GM19025 (cell line): ENCODE measurements around the gene NMB.
"Not testable (repeated sequence)": the region's sequence is repeated elsewhere in the genome, so short reads cannot be mapped to it uniquely, and the experiment has no call there.

ENCODE experiments used
- ATAC-seq: cut with Tn5 transposase; IDR thresholded peaks from one replicate; pipeline ENCODE4 v1.9.1; 2021; ENCODE audit warnings: mild to moderate bottlenecking, low read depth, moderate library complexity; ENCODE audit not compliant: unreplicated experiment

The NMB gene, protein sequence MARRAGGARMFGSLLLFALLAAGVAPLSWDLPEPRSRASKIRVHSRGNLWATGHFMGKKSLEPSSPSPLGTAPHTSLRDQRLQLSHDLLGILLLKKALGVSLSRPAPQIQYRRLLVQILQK

DNA sequence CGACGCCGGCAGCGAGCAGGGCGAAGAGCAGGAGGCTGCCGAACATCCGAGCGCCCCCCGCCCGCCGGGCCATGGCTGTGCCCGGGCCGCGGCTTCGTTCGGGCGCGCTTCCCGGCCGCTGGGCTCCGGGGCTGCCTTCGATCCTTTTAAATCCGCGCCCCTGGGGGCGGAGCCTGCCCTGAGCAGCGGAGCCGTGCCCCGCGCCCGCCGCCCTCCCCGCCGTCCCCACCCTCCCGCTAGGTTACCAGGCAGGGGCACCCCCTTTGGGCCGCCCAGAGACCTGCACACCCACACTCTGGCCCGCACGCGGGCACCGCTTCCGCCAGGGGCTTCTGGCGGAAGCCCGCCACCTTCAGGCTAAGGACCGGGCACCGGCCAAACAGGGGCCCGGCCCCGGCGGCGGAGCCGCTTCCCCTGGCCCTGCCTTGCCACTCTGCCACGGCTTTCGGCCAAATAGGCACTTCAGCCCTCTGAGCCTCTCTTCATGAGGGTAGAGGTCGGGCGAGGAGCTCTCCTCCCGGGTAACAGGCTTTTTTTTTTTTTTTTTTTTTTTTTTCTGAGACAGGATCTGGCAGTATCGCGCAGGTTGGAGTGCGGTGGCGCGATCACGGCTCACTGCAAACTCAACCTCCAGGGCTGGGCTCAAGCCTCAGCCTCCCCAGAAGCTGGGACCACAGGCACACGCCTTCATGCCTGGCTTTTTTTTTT is at the start of gene NMB:
NMB (minus strand) TSS at position 120 of the 708 bp plus-strand sequence; CDS start at position 73, 47 bp downstream.
- peak; percentile 68 for ATAC-seq

DNA sequence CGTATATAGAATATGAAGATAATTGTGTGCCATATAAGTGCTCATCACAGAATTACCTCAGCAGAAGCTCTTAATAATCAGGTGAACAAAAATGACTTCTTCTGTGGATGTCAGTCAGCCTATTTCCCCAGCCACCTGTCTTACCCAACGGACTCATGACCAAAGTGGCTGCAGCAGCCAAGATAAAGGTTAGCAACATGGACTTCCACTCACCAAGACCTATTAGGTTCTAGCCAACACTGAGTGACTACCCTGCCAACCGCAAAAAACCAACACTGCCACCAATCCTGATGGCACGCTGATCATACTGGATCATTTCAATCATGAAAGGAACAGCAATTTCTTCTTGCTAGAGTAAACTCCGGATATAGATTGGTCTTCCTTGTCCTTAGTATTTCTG is 45.8 kb upstream of the NMB start:
- ATAC-seq = no peak

DNA sequence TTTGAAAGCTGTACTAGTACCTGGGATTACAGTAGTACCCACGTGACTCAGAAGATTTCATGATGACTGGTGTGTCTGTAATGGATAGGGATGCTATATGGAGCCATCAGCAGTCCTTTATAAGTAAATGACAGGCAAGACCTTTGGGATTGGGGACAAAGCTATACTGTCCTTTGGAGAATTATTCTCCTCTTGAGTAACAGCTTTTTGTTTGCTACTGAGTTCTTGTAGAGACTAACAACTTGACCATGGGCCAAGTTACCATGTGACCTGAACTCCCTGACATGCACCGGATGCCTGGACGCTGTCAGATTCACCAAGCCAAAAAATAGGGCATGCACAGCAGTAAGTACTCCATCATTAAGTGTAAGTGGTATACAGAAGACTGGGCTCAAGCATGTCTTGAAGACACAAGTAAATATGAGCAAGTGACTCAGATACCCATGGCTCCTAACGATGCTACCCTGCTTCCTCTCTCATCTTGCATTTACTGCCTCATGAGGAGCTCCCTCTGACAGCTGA is 45.0 kb upstream of the NMB start:
- no peak for ATAC-seq

DNA sequence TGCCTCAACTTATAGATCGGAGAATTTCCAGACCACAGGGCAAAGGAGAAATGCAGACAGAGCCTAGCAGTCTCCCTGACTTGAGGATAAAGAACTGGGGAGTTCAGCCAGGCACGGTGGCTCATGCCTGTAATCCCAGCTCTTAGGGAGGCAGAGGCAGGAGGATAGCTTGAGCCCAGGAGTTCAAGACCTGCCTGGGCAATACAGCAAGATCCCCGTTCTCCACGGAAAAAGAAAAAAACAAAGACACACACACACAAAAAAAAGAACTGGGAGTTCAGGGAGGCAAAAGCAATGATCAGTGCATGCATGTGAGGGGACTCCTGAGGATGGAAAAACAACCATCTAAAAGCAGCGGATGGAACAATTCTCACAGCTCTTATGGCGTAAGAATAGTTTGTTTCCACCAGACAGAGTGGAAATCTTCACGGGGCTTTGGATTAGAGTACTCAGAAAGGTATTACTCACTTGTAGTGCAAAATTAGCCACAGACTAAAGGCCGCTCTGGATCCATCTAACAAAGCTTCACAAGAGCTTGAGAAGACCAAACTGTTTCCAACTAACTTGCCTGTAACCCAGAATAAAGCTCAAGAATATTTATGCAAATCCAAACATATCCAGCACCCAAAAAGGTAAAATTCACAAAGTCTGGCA is 41.7 kb upstream of the NMB start:
- ATAC-seq = no peak

DNA sequence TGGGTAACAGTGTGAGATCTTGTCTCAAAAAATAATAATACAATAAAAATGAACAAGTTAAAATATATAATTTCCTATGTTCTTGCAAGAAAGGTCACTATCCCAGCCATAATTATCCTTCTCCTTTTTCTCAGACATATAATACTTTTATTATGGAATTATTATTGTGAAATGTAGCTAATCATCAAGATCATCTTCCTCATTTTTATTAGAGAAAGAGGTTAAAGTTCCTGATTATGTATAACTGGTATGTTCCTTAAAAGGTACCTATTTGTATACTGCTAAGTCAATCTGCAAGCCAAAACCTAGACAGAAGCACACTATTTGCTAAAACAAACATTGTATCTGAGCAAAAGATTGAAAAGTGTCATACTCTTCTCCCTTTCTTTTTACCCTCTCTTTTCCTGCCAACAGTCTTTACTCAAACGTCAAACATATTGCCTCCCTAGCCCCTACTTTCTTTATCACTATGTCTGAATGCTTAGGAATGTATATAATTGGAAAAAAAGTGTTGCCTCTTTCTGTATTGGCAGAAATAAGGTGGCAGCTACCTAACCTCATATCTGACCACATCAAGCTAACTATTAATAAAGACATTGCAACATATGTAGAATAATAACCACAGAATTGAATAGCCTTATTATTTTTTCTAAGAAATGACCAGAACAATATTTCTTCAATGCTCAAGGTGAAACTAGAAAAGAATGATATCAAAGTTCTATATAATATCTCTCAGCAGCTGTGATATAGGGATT is 39.4 kb upstream of the NMB start:
- ATAC-seq = no peak

DNA sequence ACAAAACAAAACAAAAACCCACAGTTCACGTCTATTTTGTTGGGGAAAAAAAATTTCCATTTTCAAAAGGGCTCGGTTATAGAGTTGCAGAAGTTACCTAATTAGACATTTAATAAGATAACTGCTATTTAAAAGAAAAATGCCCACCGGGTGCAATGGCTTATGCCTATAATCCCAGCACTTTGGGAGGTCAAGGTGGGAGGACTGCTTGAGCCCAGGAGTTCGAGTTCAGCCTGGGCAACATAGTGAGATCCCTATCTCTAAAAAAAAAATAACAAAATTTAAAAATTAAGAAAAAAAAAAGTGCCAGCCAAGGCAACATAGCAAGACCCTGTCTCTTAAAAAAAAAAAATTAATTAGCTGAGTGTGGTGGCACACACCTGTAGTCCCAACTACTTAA is 38.8 kb upstream of the NMB start:
- no peak for ATAC-seq

DNA sequence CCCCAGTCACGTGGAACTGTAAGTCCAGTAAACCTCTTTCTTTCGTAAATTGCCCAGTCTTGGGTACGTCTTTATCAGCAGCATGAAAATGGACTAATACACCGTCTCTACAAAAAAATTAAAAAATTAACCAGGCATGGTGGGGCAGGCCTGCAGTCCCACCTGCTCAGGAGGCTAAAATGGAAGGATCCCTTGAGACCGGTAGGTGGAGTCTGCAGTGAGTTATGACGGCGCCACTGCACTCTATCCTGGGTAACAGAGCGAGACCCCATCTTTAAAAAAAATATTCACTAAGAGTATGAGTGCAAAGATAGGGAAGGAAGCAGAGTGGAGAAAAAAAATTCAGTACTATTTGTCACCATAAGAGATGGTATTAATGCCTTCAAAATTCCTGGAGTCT is 32.3 kb upstream of the NMB start:
- no peak for ATAC-seq

DNA sequence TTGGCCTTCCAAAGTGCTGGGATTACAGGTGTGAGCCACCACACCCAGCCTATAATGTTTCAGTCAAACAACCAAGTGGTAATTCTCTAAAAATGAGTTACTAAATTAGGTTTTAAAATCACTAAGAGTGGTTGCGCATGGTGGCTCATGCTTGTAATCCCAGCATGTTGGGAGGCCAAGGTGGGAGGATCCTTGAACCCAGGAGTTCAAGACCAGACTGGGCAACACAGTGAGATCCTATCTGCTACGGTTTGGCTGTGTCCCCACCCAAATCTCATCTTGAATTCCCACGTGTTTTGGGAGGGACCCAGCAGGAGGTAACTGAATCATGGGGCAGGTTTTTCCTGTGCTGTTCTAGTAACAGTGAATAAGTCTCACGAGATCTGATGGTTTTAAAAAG is 31.9 kb upstream of the NMB start:
- ATAC-seq = no peak

DNA sequence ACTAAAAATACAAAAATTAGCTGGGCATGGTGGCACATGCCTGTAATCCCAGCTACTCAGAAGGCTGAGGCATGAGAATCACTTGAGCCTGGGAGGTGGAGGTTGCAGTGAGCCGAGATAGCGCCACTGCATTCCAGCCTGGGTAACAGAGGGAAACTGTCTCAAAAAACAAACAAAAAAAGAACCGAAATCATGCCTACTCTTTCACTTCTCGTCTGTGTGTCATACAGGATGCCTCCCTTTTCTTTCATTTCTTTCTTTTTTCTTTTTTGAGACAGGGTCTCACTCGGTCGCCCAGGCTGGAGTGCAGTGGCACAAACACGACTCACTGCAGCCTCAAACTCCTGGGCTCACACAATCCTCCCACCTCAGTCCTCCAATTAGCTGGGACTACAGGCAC is 28.4 kb upstream of the NMB start:
- not testable (repeated sequence) for ATAC-seq

DNA sequence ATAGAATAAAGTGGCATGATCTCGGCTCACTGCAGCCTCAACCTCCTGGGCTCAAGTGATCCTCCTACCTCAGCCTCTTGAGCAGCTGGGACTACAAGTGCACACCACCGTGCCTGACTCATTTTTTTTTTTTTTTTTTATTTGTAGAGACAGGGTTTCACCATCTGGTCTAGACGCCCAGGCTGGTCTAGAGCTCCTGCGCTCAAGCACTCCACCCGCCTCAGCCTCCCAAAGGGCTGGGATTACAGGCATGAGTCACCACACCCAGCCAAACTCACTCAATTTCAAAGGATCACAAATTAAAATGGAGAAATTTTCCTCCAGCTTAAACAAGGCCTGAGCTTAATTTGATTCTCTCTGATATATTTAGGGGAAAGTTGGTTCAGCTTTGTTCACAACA is 27.3 kb upstream of the NMB start:
- no peak for ATAC-seq

DNA sequence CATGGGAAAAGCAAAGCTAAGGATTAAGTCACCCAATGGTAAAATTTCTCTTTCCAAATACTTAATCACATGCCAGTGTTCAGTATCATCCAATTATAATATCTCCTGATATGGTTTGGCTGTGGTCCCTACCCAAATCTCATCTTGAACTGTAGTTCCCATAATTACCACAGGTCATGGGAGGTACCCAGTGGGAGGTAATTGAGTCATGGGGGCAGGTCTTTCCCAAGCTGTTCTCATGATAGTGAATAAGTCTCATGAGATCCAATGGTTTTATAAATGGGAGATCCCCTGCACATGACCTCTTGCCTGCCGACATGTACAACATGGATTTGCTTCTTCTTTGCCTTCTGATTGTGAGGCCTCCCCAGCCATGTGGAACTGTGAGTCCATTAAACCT is 26.1 kb upstream of the NMB start:
- ATAC-seq = no peak

DNA sequence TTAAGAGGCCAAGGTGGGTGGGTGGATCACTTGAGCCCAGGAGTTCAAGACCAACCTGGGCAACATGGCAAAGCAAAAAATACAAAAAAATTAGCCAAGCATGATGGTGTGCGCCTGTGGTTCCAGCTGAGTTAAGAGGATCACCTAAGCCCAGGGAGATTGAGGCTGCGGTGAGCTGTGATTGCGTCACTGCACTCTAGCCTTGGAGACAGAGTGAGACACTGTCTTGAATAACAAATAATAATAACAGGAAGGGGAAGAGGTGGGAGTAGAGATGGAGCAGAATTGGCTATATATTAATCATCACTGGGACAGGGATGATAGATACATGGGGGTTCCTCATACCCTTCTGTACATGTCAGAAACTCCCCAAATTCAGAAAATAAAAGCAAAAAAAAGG is 23.8 kb upstream of the NMB start:
- ATAC-seq = no peak

DNA sequence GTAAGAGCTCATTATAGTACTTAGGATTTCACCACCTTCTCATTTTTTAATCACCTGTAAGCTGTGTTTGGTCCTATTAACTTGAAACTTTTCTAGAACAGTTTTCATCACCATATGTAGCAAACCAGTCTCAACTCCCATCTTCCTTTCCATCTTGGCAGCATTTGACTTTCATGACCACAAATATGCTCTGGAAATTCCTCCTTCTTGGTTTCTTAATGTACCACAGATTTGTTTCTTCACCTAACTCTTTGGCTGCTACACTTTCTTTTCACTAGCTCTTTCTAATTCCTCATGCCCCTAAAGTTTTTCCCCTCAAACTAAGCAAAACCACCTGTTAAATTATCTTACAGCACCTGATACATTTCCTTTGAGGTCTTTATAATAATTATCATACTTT is 13.2 kb upstream of the NMB start:
- no peak for ATAC-seq

DNA sequence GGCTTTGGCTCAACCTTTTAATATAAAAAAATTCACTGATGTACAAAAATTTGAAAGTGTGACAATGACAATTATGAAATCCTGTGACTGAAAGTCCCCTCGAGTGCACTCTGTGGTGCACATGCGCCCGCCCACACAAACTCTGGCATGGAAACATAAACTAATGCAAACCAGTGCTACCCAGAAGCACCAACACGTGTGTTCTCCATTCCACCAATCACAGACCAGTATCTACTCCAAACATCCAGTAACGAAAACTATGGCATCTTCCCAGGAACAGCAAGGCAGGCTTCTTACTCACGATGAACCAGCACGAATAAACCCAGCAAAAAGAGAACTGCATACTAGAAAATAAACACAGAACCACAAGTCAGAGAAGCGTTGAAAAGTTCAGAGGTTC is 11.7 kb upstream of the NMB start:
- ATAC-seq = no peak

DNA sequence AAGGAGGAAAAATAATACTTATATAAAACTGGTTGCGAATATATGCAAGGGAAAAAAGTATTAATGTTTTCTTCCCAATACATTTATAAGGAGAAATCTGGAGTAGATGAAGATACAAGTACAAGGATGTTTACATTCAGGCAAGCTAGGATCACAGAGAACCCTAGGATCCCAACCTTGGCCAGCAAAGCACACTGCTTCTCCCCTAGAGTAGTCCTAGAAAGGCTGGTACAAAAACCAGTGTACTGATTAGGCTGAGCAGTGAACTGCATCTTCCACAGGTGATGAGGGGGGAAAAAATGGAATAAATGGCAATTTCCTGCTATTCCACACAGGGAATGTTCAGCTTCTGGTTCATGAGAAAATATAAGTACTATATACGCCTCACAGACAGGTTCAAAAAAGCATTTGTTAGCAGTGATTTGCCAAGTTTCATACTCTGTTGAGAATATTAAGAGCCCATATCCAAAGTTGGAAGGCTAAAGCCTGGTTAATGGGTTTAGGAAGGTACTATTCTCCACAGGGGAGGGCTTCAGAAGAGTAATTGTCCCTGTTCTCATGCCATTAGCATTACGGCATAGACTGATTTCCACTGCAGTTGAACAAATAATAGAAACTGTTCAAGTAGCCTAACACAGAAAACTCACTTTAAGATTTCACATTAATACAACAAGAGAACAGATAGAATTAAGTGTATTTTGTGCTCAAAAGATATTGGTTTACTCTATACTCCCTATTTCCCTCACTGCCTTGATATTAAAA is 10.4 kb upstream of the NMB start:
- ATAC-seq = no peak

DNA sequence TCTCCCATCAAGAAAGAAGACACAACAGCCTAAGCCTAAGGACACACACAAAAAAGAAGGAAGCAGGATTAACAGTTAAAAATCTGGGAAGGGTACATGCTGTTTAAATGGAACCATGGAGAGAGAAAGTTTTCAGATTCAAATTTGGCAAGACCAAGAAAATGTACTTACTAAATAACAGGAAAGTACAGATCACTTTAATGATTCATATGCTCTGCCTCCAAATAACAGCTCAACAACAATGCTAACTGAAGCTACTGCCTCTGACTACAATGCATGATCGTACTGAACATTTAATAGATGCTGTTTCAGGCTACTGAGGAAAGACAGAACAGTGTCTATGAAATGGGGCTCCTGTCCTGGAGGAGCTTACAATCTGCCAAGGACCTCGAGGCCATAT is 8.4 kb upstream of the NMB start:
- ATAC-seq = no peak

DNA sequence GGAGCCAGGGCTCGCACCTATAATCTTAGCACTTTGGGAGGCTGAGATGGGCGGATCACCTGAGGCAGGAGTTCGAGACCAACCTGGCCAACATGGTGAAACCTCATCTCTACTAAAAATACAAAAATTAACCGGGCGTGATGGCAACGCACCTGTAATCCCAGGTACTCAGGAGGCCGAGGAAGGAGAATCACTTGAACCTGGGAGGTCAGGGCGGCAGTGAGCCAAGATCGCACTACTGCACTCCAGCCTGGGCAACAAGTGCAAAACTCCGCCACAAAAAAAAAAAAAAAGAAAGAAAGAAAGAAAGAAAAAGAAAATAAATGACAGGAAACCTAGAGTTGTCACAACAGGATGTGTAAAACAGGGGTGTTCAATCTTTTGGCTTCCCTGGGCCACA is 3.0 kb upstream of the NMB start:
- ATAC-seq = no peak

DNA sequence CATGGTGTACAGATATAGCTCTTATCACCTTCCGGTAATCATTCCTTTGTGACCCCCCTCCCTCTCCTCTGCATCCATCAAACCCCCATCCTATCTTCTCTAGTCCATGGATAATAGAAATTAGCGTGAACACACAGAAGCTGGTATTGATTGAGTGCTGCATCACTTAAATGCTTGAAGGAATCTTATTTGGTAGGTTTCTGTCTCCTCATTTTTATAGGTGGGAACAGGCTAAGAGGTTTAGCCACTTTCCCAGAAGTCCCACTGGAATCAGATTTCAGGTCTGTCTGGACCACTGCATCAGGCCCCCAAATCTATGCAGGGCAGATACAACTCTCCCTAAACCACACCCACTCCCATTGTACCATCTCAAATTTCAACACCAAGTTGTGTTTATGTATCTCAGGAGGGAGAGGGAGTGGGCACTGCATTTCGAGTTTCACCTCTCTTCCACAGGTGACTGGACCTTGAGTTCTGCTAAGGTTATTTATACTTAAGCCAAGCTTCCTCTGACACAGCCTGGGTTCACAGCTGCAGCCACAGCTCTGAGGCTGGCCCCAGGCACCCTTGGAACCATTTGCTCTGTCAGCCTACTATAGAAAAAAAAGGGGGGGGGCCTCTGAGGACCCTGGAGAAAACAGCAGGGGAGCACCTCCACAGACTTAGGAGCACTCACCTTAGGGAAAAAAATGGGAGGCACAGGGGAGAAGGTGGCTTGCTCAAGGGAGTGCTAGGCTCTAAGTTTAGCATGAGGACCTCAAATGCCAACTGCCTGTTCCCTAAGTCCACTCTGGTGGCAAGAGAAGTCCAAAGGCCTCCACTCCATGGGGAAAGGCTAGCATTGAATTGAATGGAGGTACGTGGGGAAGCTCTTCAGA is 2.1 kb upstream of the NMB start:
- ATAC-seq = no peak

DNA sequence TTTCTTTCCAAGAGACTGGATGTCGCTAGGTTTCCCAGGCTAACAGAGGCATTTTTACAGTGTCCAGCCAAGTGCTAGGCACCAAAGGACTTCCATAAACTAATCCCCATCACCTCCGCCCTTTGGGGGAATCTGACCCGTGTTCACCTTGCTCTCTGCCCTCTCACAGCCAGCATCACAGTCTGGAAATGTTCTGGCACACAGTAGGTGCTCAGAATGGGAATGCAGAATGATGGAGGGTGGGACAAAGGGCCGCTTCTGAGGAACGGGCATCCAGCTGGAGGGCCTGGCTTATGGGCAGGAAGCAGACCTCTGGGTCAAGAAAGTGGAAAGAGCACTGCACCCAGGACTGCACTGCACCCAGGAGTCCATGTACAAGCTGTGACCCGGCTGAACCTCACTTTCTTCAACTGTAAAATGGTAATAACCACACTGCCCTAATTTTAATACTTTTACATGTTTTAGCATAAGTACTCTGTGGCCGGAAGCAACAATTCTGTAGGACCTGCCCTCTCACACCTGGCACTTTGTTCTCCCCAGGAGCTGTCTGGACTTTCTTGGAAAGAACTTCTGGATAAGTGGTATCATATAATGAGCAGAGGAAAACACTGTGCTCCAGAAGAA is 901 bp upstream of the NMB start:
- no peak for ATAC-seq
